Karpas-422 (cell line): Measurements from ENCODE around the gene SGCG. TPM values are rescaled to one million over a fixed set of nuclear protein-coding genes. Genes with fewer than 3 reads are reported as not detected.
A peak's percentile ranks its signal among the peaks of the same experiment; 100 is the strongest.

Experiments
- DNase-seq: peaks from one replicate; pipeline ENCODE4 v3.0.0-alpha.2; 2015
- H2AFZ ChIP-seq: fragments of 200-600 bp; sonication (generic); 2 replicates; pipeline ENCODE4 v1.6.1; 2014; ENCODE audit warnings: antibody characterized with exemption, low read length, mixed read lengths
- H3K27ac ChIP-seq: fragments of 200-600 bp; sonication (generic); 2 replicates; pipeline ENCODE4 v1.5.1; 2014; ENCODE audit warnings: mild to moderate bottlenecking, low read length, moderate library complexity
- H3K27me3 ChIP-seq: fragments of 200-600 bp; sonication (generic); 2 replicates; pipeline ENCODE4 v1.6.1; 2014; ENCODE audit warnings: low read length, mixed read lengths
- H3K36me3 ChIP-seq: fragments of 200-600 bp; sonication (generic); 2 replicates; pipeline ENCODE4 v1.6.1; 2014; ENCODE audit warnings: low read length, mixed read lengths; ENCODE audit not compliant: insufficient read depth
- H3K4me1 ChIP-seq: fragments of 200-600 bp; sonication (generic); 2 replicates; pipeline ENCODE4 v1.6.1; 2014; ENCODE audit warnings: mild to moderate bottlenecking, low read length, mixed read lengths
- H3K4me2 ChIP-seq: fragments of 200-600 bp; sonication (generic); 2 replicates; pipeline ENCODE4 v1.6.1; 2014; ENCODE audit warnings: low read length, low read depth, mild to moderate bottlenecking; ENCODE audit not compliant: poor library complexity, severe bottlenecking
- H3K4me3 ChIP-seq: fragments of 200-600 bp; sonication (generic); 2 replicates; pipeline ENCODE4 v1.5.1; 2014; ENCODE audit warnings: mild to moderate bottlenecking, antibody characterized with exemption, low read length, mixed read lengths
- H3K79me2 ChIP-seq: fragments of 200-600 bp; sonication (generic); 2 replicates; pipeline ENCODE4 v1.6.1; 2014; ENCODE audit warnings: mild to moderate bottlenecking, low read length, mixed read lengths
- H3K9ac ChIP-seq: fragments of 200-600 bp; sonication (generic); 2 replicates; pipeline ENCODE4 v1.6.0; 2014; ENCODE audit warnings: low read length
- H3K9me2 ChIP-seq: fragments of 200-600 bp; sonication (generic), shearing (Covaris generic); replicated peaks from 2 replicates; pipeline ENCODE4 v1.6.0; 2014; ENCODE audit warnings: mild to moderate bottlenecking, low read length, moderate library complexity; ENCODE audit not compliant: insufficient read depth
- H3K9me3 ChIP-seq: fragments of 300-700, 200-600 bp; sonication (generic); 2 replicates; pipeline ENCODE4 v1.6.1; 2014; ENCODE audit warnings: low read length, mixed read lengths
- H4K20me1 ChIP-seq: fragments of 200-600 bp; sonication (generic); 2 replicates; pipeline ENCODE4 v1.6.1; 2014; ENCODE audit warnings: mild to moderate bottlenecking, antibody characterized with exemption, low read length, low read depth; ENCODE audit not compliant: insufficient read depth
- total RNA-seq: library from RNA; depleted of rRNA; stranded (reverse); fragments of >200 nt; shearing (Covaris generic); gene quantifications from 2 replicates; pipeline ENCODE4 v1.2.3, GENCODE V29; 2014; ENCODE audit warnings: low replicate concordance

SGCG gene
- total RNA-seq, 1 experiment from 2014 or later = not detected

- H3K27ac ChIP-seq = no peak overlapping the region
- H3K9ac ChIP-seq = no peak overlapping the region
- no peak overlapping the region for H2AFZ ChIP-seq
- no peak for DNase-seq
- H3K27me3 ChIP-seq = no peaks in the 10 kb centered on the region
- no peaks in the 10 kb centered on the region for H3K79me2 ChIP-seq
- no peaks in the 10 kb centered on the region for H3K9me3 ChIP-seq
- no peaks in the 10 kb centered on the region for H3K9me2 ChIP-seq
- H4K20me1 ChIP-seq = no peaks in the 10 kb centered on the region
- H3K4me2 ChIP-seq = no peak overlapping the region
- peaks cover 8% of the 10 kb centered on the region for H3K4me1 ChIP-seq
- no peak overlapping the region for H3K4me3 ChIP-seq
- H3K36me3 ChIP-seq = no peaks in the 10 kb centered on the region
Observed at GRCh38 chr13:23147827-23148226, 33.0 kb upstream of the SGCG start.

- no peak overlapping the region for H3K27ac ChIP-seq
- H2AFZ ChIP-seq = no peak overlapping the region
- no peaks in the 10 kb centered on the region for H3K36me3 ChIP-seq
- DNase-seq = no peak
- H3K4me3 ChIP-seq = no peak overlapping the region
- H4K20me1 ChIP-seq = no peaks in the 10 kb centered on the region
- H3K79me2 ChIP-seq = no peaks in the 10 kb centered on the region
- no peaks in the 10 kb centered on the region for H3K9me3 ChIP-seq
- no peaks in the 10 kb centered on the region for H3K27me3 ChIP-seq
- no peaks in the 10 kb centered on the region for H3K4me1 ChIP-seq
- no peak overlapping the region for H3K4me2 ChIP-seq
- no peak overlapping the region for H3K9ac ChIP-seq
- H3K9me2 ChIP-seq = no peaks in the 10 kb centered on the region
Observed at GRCh38 chr13:23157781-23158180, 23.0 kb upstream of the SGCG start.

- H3K9me2 ChIP-seq = no peaks in the 10 kb centered on the region
- H3K27ac ChIP-seq = no peak overlapping the region
- no peak overlapping the region for H3K9ac ChIP-seq
- no peak overlapping the region for H3K4me2 ChIP-seq
- no peaks in the 10 kb centered on the region for H3K27me3 ChIP-seq
- H4K20me1 ChIP-seq = no peaks in the 10 kb centered on the region
- no peak for DNase-seq
- no peaks in the 10 kb centered on the region for H3K4me1 ChIP-seq
- H3K79me2 ChIP-seq = no peaks in the 10 kb centered on the region
- no peaks in the 10 kb centered on the region for H3K36me3 ChIP-seq
- no peaks in the 10 kb centered on the region for H3K9me3 ChIP-seq
- no peak overlapping the region for H3K4me3 ChIP-seq
- no peak overlapping the region for H2AFZ ChIP-seq
Observed at GRCh38 chr13:23159205-23159759, 21.5 kb upstream of the SGCG start.

- Histone ChIP-seq H3K79me2 (no peaks in the 10 kb centered on the region), H3K27me3 (no peaks in the 10 kb centered on the region), H2AFZ (no peak overlapping the region), H3K36me3 (no peaks in the 10 kb centered on the region), H3K4me3 (no peak overlapping the region), H3K4me2 (no peak overlapping the region), H3K9me3 (no peaks in the 10 kb centered on the region), H3K9ac (no peak overlapping the region), H3K27ac (no peak overlapping the region), H4K20me1 (no peaks in the 10 kb centered on the region), H3K9me2 (no peaks in the 10 kb centered on the region), H3K4me1 (no peaks in the 10 kb centered on the region)
- no peak for DNase-seq
Observed at GRCh38 chr13:23159760-23160637, 20.8 kb upstream of the SGCG start.

GRCh38 chr13:23160638-23161480 is 19.9 kb upstream of the SGCG start:
- Histone ChIP-seq H3K9ac (no peak overlapping the region), H3K9me3 (no peaks in the 10 kb centered on the region), H3K4me3 (no peak overlapping the region), H3K36me3 (no peaks in the 10 kb centered on the region), H3K27me3 (no peaks in the 10 kb centered on the region), H3K9me2 (no peaks in the 10 kb centered on the region), H2AFZ (no peak overlapping the region), H3K4me1 (no peaks in the 10 kb centered on the region), H3K27ac (no peak overlapping the region), H4K20me1 (no peaks in the 10 kb centered on the region), H3K4me2 (no peak overlapping the region), H3K79me2 (no peaks in the 10 kb centered on the region)
- no peak for DNase-seq

- DNase-seq = no peak
- no peaks in the 10 kb centered on the region for H4K20me1 ChIP-seq
- H3K36me3 ChIP-seq = no peaks in the 10 kb centered on the region
- no peaks in the 10 kb centered on the region for H3K9me3 ChIP-seq
- H3K27ac ChIP-seq = no peak overlapping the region
- H3K79me2 ChIP-seq = no peaks in the 10 kb centered on the region
- H3K27me3 ChIP-seq = no peaks in the 10 kb centered on the region
- no peak overlapping the region for H3K9ac ChIP-seq
- H3K4me3 ChIP-seq = no peak overlapping the region
- no peak overlapping the region for H2AFZ ChIP-seq
- no peaks in the 10 kb centered on the region for H3K9me2 ChIP-seq
- no peaks in the 10 kb centered on the region for H3K4me1 ChIP-seq
- no peak overlapping the region for H3K4me2 ChIP-seq
Observed at GRCh38 chr13:23161481-23161825, 19.3 kb upstream of the SGCG start.

GRCh38 chr13:23175920-23176319 is 4.9 kb upstream of the SGCG start:
- Histone ChIP-seq H3K79me2 (no peaks in the 10 kb centered on the region), H3K9me3 (no peaks in the 10 kb centered on the region), H3K27ac (no peak overlapping the region), H3K9ac (no peak overlapping the region), H3K9me2 (no peaks in the 10 kb centered on the region), H2AFZ (no peak overlapping the region), H3K27me3 (no peaks in the 10 kb centered on the region), H4K20me1 (no peaks in the 10 kb centered on the region), H3K4me1 (peaks cover 4% of the 10 kb centered on the region), H3K36me3 (no peaks in the 10 kb centered on the region), H3K4me2 (no peak overlapping the region), H3K4me3 (no peak overlapping the region)
- DNase-seq = peak; percentile 64

- H3K9me2 ChIP-seq = no peaks in the 10 kb centered on the region
- H4K20me1 ChIP-seq = no peaks in the 10 kb centered on the region
- H2AFZ ChIP-seq = no peak overlapping the region
- no peak overlapping the region for H3K27ac ChIP-seq
- H3K4me1 ChIP-seq = peaks cover 5% of the 10 kb centered on the region
- no peaks in the 10 kb centered on the region for H3K36me3 ChIP-seq
- H3K79me2 ChIP-seq = no peaks in the 10 kb centered on the region
- no peak overlapping the region for H3K9ac ChIP-seq
- no peaks in the 10 kb centered on the region for H3K9me3 ChIP-seq
- no peak overlapping the region for H3K4me3 ChIP-seq
- DNase-seq = no peak
- H3K4me2 ChIP-seq = no peak overlapping the region
- no peaks in the 10 kb centered on the region for H3K27me3 ChIP-seq
Observed at GRCh38 chr13:23182142-23182541, 1.4 kb downstream of the SGCG start.
